Nephron progenitor cell (in vitro differentiated cells): ENCODE measurements around the gene GNG7.

Experiments used
- DNase-seq: peaks from one replicate; pipeline ENCODE4 v3.0.0; 2021
- H3K27ac Mint-ChIP-seq: 2 replicates; pipeline ENCODE4 v1.8.0; 2021; ENCODE audit warnings: mild to moderate bottlenecking, moderate library complexity, mixed read lengths
- H3K27me3 Mint-ChIP-seq: 2 replicates; pipeline ENCODE4 v1.8.0; 2021; ENCODE audit warnings: mild to moderate bottlenecking, low read depth, mixed read lengths; ENCODE audit not compliant: poor library complexity
- H3K36me3 Mint-ChIP-seq: 2 replicates; pipeline ENCODE4 v1.8.0; 2021; ENCODE audit warnings: low read depth, mixed read lengths
- H3K4me1 Mint-ChIP-seq: 2 replicates; pipeline ENCODE4 v1.8.0; 2021; ENCODE audit warnings: mixed read lengths
- H3K4me3 Mint-ChIP-seq: 2 replicates; pipeline ENCODE4 v1.8.0; 2021; ENCODE audit warnings: mild to moderate bottlenecking, moderate library complexity, mixed read lengths
- H3K9me3 Mint-ChIP-seq: 2 replicates; pipeline ENCODE4 v1.8.0; 2021; ENCODE audit warnings: mild to moderate bottlenecking, moderate library complexity, mixed read lengths
- CTCF ChIP-seq: fragments of 200-600 bp; sonication (generic); IDR thresholded peaks from 2 replicates; pipeline ENCODE4 v1.5.0; 2021; ENCODE audit warnings: antibody characterized with exemption

GNG7 gene

GRCh38 chr19:2589441-2589840, 113.1 kb downstream of the GNG7 start:
- no peaks in the 10 kb centered on the region for H3K36me3 Mint-ChIP-seq
- H3K27me3 Mint-ChIP-seq = peaks cover 7% of the 10 kb centered on the region
- TF ChIP-seq CTCF = no peak
- no peak overlapping the region for H3K4me3 Mint-ChIP-seq
- DNase-seq = no peak
- peaks cover 47% of the 10 kb centered on the region for H3K4me1 Mint-ChIP-seq
- H3K9me3 Mint-ChIP-seq = peaks cover 9% of the 10 kb centered on the region
- H3K27ac Mint-ChIP-seq = peak overlapping the region; percentile 95

DNA sequence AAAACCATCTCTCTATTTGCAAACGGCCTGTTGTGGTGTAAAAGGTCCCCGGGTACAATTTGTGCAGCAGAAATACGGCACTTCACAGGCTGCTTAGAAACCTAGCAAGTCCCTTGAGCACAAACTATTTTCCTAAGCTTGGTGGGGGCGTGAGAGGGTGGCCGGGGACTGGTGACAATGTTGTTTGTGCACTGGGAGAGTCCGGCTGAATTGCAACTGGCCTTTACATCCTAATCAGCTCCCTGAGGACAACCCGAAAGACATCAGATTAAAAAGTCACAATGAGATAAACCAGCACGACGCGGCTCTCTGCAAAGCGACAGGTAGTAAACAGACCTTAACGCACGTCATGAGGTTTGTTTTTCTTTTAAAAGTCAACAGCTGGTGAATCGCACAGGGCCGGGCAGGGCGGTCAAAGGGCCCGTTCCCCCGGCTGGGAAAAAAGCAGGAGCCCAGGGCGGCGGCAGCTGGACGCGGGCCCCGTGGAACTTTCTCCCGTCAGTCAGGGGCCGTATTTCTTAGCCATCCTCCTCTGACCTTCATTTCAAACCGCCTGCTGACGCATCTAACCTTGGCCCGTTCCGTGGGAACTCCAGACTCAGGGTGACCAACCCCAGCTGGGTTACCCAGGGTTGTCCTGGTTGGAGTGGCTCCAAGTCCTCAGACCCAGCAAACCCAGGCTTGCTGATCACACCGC, 114.3 kb downstream of the GNG7 start:
- no peak for TF ChIP-seq CTCF
- DNase-seq = no peak
- Mint-ChIP-seq H3K36me3 (peaks cover 7% of the 10 kb centered on the region), H3K27ac (peak overlapping the region; percentile 95), H3K4me1 (peaks cover 47% of the 10 kb centered on the region), H3K27me3 (peaks cover 7% of the 10 kb centered on the region), H3K9me3 (peaks cover 21% of the 10 kb centered on the region), H3K4me3 (peak overlapping the region; percentile 65)

- H3K4me1 Mint-ChIP-seq = peaks cover 47% of the 10 kb centered on the region
- DNase-seq = no peak
- H3K9me3 Mint-ChIP-seq = peaks cover 32% of the 10 kb centered on the region
- no peak for TF ChIP-seq CTCF
- peaks cover 12% of the 10 kb centered on the region for H3K36me3 Mint-ChIP-seq
- H3K27ac Mint-ChIP-seq = peak overlapping the region; percentile 95
- peak overlapping the region; percentile 16 for H3K4me3 Mint-ChIP-seq
- H3K27me3 Mint-ChIP-seq = peaks cover 7% of the 10 kb centered on the region
Observed at GRCh38 chr19:2587001-2587719, 115.3 kb downstream of the GNG7 start.

DNA sequence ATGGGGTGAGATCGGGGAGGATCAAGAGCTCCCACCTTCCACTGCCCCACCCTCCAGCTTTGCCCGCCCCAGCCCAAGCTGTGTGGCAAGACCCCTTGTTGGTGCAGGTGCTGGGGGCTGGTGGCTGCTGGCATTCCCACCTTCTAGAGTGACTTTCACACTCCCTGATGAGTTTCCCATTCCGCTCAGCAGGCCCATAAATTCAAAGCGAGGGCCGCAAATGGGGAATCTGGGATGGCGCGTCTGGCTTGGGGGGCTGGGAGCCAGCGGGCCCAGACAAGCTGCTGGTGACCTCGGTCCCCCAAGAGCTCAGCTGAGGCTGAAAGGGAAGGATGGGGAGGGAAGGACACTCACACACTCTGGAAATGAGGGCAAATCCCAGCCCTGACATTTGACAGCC, 116.3 kb downstream of the GNG7 start:
- H3K4me1 Mint-ChIP-seq = peaks cover 47% of the 10 kb centered on the region
- H3K27me3 Mint-ChIP-seq = peaks cover 7% of the 10 kb centered on the region
- H3K4me3 Mint-ChIP-seq = peak overlapping the region; percentile 25
- H3K36me3 Mint-ChIP-seq = peaks cover 18% of the 10 kb centered on the region
- peak overlapping the region; percentile 32 for H3K27ac Mint-ChIP-seq
- TF ChIP-seq CTCF = no peak
- DNase-seq = no peak
- peaks cover 36% of the 10 kb centered on the region for H3K9me3 Mint-ChIP-seq

GRCh38 chr19:2584002-2584401, 118.5 kb downstream of the GNG7 start:
- peaks cover 18% of the 10 kb centered on the region for H3K36me3 Mint-ChIP-seq
- no peak for TF ChIP-seq CTCF
- peaks cover 40% of the 10 kb centered on the region for H3K4me1 Mint-ChIP-seq
- H3K9me3 Mint-ChIP-seq = peaks cover 36% of the 10 kb centered on the region
- H3K27ac Mint-ChIP-seq = no peak overlapping the region
- peaks cover 4% of the 10 kb centered on the region for H3K27me3 Mint-ChIP-seq
- DNase-seq = no peak
- no peak overlapping the region for H3K4me3 Mint-ChIP-seq
